GM10847 (cell line): ENCODE measurements around the gene TRIM15.

Experiments
- POLR2A ChIP-seq: IDR thresholded peaks from 2 replicates; pipeline ENCODE4 v1.6.1; 2011; ENCODE audit not compliant: insufficient read length; ENCODE audit errors: extremely low read depth

The TRIM15 gene

GRCh38 chr6:30198166-30199084 lies 35.1 kb downstream of the TRIM15 start:
- TF ChIP-seq POLR2A: no peak

GRCh38 chr6:30200551-30201281 lies 37.4 kb downstream of the TRIM15 start:
- no peak for TF ChIP-seq POLR2A

GRCh38 chr6:30202366-30202765 lies 39.0 kb downstream of the TRIM15 start:
- TF ChIP-seq POLR2A: no peak

GRCh38 chr6:30204116-30204515 lies 40.8 kb downstream of the TRIM15 start:
- no peak for TF ChIP-seq POLR2A

- no peak for TF ChIP-seq POLR2A
Measured at GRCh38 chr6:30206152-30206551, 42.8 kb downstream of the TRIM15 start.

- no peak for TF ChIP-seq POLR2A
Measured at GRCh38 chr6:30206799-30207618, 43.7 kb downstream of the TRIM15 start.

- TF ChIP-seq POLR2A: no peak
Measured at GRCh38 chr6:30207619-30208295, 44.4 kb downstream of the TRIM15 start.

GRCh38 chr6:30211306-30211705 lies 48.0 kb downstream of the TRIM15 start:
- no peak for TF ChIP-seq POLR2A

GRCh38 chr6:30211899-30212298 lies 48.6 kb downstream of the TRIM15 start:
- no peak for TF ChIP-seq POLR2A

- TF ChIP-seq POLR2A: peak; percentile 90
Measured at GRCh38 chr6:30212865-30213666, 49.7 kb downstream of the TRIM15 start, which contains the start of gene TRIM26. TSS of gene TRIM26 (minus strand) at chr6:30213406. CDS start at chr6:30199103, 14,303 bp downstream.

GRCh38 chr6:30213667-30213956 lies 50.3 kb downstream of the TRIM15 start:
- TF ChIP-seq POLR2A: no peak

GRCh38 chr6:30213957-30214656 lies 50.8 kb downstream of the TRIM15 start:
- peak; percentile 96 for TF ChIP-seq POLR2A

- no peak for TF ChIP-seq POLR2A
Measured at GRCh38 chr6:30214657-30214982, 51.3 kb downstream of the TRIM15 start.

GRCh38 chr6:30216096-30216495 lies 52.8 kb downstream of the TRIM15 start:
- no peak for TF ChIP-seq POLR2A

- TF ChIP-seq POLR2A: no peak
Measured at GRCh38 chr6:30219244-30219643, 55.9 kb downstream of the TRIM15 start.
